NCI-H82 (cell line): ENCODE results near the gene HLA-F.

Experiments used
- DNase-seq: peaks from one replicate; lab custom pipeline; 2025; lab: John Stamatoyannopoulos, UW

Gene HLA-F

DNA sequence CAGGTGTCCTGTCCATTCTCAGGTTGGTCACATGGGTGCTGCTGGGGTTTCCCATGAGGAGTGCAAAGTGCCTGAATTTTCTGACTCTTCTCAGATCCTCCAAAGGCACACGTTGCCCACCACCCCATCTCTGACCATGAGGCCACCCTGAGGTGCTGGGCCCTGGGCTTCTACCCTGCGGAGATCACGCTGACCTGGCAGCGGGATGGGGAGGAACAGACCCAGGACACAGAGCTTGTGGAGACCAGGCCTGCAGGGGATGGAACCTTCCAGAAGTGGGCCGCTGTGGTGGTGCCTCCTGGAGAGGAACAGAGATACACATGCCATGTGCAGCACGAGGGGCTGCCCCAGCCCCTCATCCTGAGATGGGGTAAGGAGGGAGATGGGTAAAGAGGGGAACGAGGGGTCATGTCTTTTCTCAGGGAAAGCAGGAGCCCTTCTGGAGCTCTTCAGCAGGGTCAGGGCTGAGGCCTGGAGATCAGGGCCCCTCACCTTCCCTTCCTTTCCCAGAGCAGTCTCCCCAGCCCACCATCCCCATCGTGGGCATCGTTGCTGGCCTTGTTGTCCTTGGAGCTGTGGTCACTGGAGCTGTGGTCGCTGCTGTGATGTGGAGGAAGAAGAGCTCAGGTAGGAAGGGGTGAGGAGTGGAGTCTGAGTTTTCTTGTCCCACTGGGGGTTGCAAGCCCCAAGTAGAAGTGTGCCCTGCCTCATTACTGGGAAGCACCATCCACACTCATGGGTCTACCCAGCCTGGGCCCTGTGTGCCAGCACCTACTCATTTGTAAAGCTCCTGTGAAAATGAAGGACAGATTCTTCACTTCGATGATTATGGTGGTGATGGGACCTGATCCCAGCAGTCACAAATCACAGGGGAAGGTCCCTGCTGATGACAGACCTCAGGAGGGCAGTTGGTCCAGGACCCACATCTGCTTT is 2.0 kb downstream of the HLA-F start:
- DNase-seq = no peak

DNA sequence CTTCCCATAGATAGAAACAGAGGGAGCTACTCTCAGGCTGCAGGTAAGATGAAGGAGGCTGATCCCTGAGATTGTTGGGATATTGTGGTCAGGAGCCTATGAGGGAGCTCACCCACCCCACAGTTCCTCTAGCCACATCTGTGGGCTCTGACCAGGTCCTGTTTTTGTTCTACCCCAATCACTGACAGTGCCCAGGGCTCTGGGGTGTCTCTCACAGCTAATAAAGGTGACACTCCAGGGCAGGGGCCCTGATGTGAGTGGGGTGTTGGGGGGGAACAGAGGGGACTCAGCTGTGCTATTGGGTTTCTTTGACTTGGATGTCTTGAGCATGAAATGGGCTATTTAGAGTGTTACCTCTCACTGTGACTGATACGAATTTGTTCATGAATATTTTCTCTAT is 2.8 kb downstream of the HLA-F start:
- no peak for DNase-seq

DNA sequence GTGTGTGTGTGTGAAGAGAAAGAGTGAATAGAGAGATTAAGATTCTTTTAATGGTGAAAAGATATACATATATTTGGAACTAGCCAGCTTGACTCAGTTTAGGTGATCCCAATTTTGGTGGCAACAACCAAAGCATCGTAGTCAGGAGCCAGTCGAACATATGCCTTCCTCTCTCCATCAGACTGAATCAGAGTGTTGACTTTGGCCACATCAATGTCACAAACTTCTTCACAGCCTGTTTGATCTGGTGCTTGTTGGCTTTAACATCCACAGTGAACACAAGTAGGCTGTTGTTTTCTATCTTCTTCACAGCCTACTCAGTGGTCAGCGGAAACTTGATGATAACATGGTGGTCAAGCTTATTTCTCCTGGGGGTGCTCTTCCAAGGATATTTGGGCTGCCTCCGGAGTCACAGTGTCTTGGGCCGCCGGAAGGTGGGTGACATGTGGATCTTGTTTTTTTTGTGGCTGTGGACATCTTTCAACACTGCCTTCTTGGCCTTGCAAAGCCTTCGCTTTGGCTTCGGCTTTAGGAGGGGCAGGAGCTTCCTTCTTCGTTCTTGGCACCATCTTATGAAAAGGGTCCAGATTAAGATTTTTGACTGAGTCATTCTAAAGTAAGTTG is 3.4 kb downstream of the HLA-F start:
- no peak for DNase-seq

DNA sequence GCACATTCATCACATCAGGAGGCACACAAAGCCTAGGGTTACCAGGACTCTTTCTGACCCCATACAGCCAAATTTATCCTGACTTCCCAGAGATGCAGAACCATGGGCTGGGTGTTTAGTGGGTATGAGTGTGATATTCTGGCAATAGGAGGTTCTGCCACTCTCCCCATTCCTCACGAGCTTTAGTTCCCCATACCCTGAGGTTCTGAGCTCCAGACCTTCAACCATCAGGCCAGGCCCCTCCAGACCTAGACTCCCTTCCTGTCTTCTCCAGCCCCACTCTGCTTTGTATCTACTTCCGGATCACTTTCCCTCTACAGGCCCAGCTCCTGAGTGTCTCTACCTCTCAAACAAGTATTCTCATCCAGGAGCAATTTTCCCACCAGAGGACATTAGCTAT is 4.4 kb downstream of the HLA-F start:
- no peak for DNase-seq

DNA sequence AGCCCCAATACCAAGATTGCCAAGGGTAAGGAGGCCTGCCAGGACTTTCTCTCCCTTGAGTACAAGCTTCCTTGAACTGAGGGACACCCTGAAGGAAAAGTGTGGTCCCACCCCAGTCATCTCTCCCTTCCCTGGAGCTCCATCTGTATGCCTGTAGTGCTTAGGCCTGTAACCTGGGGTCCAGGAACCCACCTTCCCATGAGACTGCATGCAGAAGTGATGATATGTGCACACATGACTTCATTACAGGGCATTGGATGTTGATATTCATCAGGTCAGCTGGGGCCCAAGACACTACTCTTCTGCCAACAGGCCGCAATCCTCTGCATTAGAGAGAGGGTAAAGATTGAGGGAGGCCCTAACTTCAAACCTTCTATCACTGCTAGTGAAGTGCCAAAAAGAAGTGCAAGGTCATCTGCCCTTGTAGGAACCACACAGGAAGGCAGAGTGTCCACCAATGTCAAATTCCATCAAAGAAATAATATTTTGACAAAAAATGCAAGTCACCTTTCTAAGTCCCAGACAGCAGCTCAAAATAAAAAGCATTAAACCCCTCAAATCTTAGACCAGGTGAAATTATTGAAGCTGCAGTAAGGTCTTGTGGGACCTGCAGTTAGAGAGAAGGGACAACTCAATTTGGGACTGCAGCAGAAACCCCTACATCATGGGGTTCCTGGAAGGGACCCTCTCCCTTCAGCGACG is 5.1 kb downstream of the HLA-F start:
- no peak for DNase-seq

DNA sequence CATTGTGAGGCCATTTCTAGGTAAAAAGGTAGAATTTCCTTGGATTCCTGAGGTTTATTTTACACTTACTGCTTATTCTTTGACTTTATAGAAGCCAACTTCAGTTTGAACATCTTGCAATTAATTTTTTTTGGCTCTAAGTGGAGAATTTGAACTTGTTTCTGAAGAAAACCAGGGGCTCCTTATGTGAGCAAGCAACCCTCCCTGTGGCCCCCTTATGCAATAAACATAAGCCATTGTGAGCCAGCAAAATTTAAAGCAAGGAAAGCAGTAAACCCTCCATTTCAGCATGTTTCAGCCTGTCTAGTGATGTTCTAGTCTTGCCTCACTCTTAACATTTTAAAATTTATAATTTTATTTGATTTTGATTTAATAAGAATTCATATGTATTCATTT is 5.6 kb downstream of the HLA-F start:
- DNase-seq = no peak

DNA sequence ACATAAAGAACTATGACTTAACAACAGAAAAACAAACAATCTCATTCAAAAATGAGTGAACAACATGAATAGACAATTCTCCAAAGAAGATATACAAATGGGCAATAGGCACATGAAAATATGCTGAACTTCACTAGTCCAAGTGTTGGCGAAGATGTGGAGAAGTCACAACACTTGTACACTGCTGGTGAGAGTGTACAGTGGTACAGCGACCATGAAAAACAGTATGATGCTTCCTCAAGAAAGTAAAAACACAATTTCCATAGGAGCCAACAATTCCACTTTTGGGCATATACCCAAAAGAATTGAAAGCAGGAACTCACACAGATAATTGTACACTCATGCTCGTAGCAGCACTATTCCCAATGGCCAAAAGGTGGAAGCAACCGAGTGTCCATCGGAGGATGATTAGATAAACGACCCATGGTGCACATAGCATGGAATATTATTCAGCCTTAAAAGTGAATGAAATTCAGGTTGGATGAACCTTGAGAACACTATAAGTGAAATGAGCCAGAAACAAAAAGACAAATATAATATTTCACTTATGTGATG is 6.6 kb downstream of the HLA-F start:
- no peak for DNase-seq

DNA sequence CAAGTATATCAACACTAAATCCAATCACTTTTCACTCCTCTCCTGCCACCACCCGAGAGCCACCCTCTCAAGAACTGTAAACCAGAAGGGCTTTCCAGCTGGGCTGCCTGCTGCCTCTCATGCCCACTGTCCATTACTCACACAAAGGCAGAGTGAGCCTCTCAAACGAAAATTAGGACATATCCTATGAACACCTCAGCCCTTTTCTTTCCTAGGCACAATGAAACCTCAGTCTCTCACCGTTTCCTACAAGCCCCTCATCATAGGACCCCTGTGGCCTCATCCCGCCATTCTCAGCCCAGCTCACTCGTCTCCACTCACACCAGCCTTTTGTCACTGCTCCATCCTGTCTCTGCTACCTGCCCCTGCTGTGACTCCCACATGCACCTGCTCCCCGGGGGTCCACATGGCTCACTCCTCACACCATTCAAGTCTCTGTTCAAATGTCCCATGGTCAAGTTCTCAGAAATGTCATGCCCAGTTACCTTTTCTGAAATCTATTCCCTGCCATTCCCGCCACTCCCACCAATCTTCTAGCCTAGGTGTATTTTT is 7.4 kb downstream of the HLA-F start:
- DNase-seq = no peak

DNA sequence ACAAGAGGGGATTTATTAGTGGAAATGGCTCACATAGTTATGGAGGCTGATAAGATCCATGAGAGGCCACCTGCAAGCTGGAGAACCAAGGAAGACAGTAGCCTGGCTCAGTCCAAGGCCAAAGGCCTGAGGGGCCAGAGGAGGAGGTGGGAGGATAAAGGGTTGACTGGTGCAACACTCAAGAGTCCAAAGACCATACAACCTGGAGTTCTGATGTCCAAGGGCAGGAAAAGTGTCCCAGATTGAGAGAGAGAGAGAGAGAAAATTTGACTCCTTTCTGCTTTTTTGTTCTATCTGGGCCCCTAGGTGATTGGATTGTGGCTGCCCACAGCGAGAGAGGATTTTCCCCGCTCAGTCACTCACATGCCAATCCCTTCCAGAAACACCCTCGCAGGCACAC is 8.0 kb downstream of the HLA-F start:
- no peak for DNase-seq

DNA sequence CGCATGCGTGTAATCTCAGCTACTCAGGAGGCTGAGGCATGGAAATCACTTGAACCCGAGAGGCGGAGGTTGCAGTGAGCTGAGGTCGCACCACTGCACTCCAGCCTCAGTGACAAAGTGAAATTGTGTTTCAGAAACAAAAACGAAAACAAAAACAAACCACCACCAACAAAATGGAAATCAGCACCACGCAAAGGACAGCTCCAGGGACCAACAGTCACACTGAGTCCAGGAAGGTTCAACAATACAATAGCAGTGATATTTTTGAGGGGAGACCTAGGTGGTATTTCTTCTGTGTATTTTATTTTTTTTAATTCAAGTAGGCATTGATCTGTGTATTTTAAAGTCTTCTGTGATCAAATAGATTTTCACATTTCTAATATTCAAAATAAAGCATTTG is 9.8 kb downstream of the HLA-F start:
- DNase-seq = no peak

DNA sequence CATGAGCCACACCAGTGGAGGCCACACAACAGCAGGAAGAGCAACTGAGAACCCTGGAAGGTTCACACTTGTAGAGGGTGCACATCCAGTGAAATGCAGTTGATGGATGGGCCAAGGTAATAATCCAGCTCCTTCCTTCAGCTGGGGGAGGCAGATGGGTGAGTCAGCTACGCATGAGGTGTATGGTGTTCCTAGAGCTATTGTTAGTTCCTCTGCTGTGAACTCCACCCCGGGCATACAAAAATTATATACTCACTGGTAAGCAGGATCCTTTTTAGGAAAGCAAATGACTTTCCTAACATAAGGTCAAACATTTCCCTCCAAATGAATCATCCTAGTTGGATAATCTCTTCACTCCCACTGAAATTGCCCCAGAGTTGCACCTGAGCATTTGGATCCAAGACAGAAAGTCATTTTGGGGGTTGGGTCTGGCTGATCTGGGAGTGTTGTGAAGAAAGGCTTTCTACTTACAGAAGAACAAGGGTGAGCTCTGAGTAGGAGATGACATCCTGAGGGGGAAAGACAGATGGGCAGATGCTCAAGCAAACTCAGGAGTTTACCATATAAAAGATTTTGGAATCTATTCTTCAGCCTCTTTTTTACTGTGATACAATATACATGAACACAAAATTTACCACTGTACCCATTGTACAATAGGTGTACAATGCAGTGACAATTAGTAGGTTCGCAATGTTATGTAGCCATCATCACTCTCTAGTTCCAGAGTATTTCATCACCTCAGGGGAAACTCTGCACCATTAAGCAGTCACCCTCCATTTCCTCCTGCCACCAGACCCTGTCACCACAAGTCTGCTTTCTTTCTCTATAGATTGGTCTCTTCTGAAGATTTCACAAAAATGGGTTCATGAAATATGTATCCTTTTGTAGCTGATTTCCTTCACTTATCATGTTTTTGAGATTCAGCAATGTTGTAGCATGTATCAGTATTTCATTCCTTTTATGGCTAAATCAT is 11.1 kb downstream of the HLA-F start:
- DNase-seq = no peak

DNA sequence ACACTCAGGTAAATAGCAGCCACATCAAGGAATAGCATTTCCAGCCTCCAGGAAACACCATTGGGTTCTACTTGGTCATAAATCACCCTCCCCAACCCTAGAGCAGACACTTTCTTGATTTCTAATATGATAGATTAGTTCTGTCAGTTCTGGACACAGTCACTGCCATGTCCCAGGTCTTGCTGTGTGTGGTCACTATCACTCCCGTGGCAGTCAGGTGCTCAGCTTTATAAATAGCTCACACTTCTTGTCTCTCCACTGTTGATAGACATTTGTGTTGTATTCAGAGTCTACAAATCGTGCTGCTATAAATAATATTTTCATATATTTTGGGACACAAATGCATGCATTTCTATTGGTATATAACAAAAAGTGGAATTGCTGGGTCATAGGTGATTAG is 13.3 kb downstream of the HLA-F start:
- no peak for DNase-seq

DNA sequence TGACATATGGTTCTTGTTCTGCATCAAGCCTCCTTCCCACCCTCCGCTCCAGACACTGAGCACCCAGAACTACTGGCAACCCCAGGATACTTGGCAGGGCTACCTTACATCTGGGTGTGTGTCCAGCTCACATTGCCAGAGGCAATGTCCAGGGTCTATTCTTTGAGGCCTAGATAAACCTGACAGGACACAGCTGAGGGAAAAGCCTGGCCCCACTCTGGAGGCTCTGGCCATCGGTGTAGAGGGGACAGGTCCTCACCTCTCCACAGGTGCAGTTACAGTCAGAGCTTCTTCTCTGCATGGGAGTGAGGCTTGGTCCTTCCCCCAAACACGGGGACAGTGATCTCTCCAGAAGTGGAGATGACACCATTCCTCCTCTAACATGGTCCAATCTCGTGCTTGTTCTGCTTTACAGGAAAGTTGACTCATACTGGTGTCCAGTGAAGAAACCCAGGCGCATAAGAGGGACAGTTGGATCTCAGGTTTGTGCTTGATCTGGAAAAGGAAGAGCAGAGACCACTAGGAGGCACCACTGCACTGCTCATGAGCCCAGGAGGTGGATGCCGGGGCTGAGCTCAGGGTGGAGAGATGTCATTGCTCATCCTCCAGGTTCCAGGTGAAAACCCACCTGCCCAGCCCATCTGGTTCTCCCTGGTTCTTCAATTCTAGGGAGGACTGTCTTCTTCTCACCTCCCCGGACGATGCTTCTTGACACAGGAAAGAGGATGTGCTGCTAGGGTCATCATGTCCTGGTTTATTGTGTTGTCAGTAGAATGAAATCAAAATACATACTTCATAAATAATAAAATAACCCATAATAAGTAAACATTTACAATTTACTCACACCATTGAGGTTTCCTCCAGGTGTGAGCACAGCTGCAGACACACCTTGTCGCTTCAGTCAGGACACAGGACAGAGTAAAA is 14.7 kb downstream of the HLA-F start:
- DNase-seq = peak; percentile 81

DNA sequence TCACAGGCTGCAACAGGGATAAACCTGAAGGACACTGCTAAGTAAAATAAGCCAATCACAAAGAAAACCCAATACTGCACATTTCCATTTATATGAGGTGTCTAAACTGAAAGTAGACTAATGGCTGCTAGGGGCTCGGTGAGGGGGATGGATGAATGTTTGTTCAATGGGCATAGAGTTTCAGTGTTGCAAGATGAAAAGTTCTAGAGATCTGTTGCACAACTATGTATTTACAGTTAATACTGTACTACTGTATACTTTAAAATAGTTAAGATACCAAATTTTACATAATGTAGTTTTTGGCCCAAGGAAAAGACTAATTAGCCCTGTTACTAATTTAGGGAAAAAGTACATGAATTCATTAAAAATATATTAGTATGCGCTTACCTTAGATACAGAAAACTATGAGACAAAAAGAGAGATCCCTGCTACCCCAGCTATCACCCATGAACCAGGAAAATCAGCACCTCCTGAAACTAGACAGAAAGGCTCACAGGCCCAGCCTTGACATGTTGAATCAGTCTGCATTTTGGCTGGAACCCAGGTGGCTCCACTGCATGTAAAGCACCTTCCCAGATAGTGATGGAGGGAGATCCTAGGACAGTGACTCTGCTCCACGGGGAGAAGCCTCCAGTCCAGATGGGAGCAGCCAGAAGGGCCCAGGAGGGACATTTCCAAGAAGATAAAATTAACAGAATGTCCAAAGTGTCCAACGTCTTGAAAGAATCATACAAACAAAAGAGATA is 16.1 kb downstream of the HLA-F start:
- DNase-seq = no peak

DNA sequence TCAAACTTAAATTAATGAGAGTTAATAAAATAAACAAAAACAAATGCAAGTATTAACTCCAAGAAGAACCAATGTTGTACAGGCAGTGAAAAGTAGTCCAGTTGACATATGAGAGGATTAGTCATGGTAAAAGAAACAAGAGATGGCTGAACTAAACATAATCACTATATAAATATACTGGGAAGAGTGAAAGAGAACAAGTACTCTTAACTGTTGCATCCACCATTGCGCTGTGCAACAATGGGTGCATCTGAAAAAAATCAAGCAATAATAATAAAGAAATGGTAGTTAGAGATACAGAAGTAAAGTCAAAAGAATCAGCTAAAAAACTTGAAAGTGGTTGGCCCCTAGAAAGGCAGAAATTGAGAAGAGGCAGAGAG is 16.6 kb downstream of the HLA-F start:
- no peak for DNase-seq

DNA sequence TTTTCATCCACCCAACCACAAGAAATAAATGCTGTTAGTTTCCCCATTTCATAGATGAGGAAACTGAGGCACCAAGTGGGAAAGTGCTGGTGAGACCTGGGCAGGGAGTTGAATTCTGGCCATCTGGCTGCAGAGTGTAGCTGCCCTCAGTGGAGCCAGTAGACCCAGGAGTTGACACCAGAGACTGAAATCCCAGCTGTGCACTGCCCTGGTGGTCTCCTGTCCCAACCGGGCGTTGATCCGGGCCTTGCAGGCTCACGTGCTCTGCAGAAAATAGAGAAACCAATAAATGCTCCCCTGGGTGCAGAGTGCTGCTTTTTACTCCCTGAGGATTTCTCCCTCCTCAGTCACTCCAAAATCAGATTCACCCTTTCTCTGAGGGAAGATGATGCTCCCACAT is 18.4 kb downstream of the HLA-F start:
- no peak for DNase-seq

DNA sequence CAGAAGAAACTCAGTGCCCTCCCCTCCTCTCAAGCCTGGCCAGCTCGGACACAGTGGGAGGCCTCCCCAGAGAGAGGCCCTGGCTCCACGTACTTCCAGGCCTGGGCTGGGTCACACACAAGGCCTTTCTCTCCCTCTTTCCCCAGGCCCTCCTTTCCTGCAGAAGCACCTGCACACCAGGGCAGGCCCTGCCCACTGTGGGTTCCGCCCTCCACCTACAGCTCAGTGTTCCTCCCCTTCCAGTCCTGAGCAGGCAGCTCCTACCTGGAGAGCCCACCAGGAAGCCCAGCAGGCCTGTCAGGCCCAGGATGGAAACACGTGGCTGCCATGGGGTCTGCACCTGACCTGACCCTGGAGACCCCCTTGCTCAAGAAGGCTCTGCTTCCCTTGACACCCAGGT is 18.9 kb downstream of the HLA-F start:
- DNase-seq = no peak

DNA sequence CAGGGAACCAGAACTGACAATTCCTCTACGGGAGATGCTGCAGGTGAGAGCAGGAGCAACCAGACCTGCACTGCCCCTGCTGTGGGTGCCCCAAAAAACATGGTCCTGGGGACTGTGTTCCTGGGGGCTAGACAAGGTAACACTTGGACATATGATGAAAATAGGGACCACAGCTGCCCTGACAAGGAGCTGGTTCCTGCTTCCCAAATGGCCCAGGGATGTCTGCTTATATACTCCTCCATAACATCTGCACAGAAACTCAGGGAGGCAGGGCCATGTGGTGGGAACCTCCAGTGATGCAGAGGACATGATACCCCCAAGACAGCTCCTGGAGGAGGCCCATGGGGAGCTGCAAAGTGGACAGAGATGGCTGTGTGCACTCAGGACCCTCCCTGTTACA is 19.8 kb downstream of the HLA-F start:
- no peak for DNase-seq

DNA sequence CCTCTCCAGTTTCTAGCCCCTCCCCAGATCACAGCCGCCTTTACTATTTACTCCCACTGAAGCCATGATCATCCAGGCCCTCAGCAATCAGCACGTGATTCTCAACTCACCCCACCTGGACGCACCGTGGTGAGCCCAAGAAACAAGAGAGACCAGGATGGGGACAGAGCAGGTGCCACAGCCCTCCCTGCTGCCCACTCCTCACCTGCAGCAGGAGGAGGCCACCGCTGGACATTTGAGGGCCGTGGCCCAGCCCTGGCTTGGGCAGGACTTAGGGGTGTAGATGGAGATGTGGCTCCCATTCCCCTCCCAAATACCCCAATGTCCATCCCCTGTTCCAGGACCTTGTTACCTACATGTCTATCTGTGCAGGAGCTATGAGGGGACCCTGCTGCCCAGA is 20.3 kb downstream of the HLA-F start:
- no peak for DNase-seq
